C4-2B (cell line): ENCODE data around the gene IGFL1.

Experiments used
- ZFX ChIP-seq: fragments of 450-650 bp; IDR thresholded peaks from 2 replicates; pipeline ENCODE4 v1.6.1; 2017
- TF ChIP-seq, protein P1 (sequence below): fragments of 450-650 bp; conservative IDR thresholded peaks from 2 replicates; pipeline ENCODE4 v1.5.1; 2017; ENCODE audit warnings: mild to moderate bottlenecking

DNA sequence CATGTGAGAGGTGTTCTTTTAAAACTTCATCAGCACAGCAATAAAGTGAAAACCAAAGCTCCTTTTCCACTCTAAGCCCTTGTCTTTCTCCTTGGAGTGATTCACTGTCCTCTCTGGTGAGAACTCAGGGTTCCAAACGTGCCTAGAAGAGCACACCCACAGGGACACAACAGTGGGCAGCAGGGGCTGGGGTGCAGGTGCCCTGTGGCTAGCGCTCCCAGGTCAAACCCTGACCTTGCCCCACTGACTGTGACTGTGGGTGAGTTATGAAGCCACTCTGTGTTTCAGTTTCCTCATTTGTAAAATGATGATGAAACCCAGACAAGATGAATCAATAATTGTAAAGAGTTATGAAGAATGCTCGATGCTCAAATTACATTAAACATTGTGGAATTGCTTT is 37.6 kb upstream of the IGFL1 start:
- TF ChIP-seq, protein P1, sequence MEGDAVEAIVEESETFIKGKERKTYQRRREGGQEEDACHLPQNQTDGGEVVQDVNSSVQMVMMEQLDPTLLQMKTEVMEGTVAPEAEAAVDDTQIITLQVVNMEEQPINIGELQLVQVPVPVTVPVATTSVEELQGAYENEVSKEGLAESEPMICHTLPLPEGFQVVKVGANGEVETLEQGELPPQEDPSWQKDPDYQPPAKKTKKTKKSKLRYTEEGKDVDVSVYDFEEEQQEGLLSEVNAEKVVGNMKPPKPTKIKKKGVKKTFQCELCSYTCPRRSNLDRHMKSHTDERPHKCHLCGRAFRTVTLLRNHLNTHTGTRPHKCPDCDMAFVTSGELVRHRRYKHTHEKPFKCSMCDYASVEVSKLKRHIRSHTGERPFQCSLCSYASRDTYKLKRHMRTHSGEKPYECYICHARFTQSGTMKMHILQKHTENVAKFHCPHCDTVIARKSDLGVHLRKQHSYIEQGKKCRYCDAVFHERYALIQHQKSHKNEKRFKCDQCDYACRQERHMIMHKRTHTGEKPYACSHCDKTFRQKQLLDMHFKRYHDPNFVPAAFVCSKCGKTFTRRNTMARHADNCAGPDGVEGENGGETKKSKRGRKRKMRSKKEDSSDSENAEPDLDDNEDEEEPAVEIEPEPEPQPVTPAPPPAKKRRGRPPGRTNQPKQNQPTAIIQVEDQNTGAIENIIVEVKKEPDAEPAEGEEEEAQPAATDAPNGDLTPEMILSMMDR, result no peak
- TF ChIP-seq ZFX, result no peak
